Lower leg skin (tissue), 4 donors: ENCODE data around the gene SNX25. TPM values are rescaled to one million over a fixed set of nuclear protein-coding genes. Genes with fewer than 3 reads are reported as not detected.
"Not testable (repeated sequence)": the region's sequence is repeated elsewhere in the genome, so short reads cannot be mapped to it uniquely, and the experiment has no call there.

ENCODE experiments used
- DNase-seq, 2 donors: peaks; one replicate each; pipeline ENCODE4 v3.0.0-alpha.2; 2019; ENCODE audit warnings: low spot score in 2 of 2
- H3K4me3 ChIP-seq: fragments of 200-600 bp; sonication (generic); 2 replicates; pipeline ENCODE4 v1.5.1; 2017; ENCODE audit warnings: mild to moderate bottlenecking, low read depth; ENCODE audit not compliant: poor library complexity, severe bottlenecking
- CTCF ChIP-seq, 3 donors: fragments of 450-650 bp; IDR thresholded peaks; one replicate each; pipeline ENCODE4 v1.5.1; 2016; ENCODE audit warnings: antibody characterized with exemption in 3 of 3, mild to moderate bottlenecking in 3 of 3, moderate library complexity in 2 of 3
- POLR2A ChIP-seq, 2 donors: fragments of 450-650 bp; IDR thresholded peaks; one replicate each; pipeline ENCODE4 v1.6.1; 2016 to 2017; ENCODE audit warnings: antibody characterized with exemption in 2 of 2, mild to moderate bottlenecking in 1 of 2, moderate library complexity in 1 of 2
- WGBS, 2 donors: methylation state at CpG; one replicate each; pipeline ENCODE4 v1.1.5; 2018; 5-methylcytosine and 5-hydroxymethylcytosine counted together
- intact Hi-C: fragments of 100-400 bp; cut with DNase I; formaldehyde crosslinking; loops from one replicate; pipeline ENCODE4 v1.15.0; 2023; ENCODE audit warnings: low total_unique reads
- total RNA-seq, 4 donors: library from RNA; depleted of rRNA; stranded (reverse); fragments of >200 nt; gene quantifications; one replicate each; pipeline ENCODE4 v1.1.0, GENCODE V29; 2016

The SNX25 gene
- total RNA-seq, 4 donors from 2014 or later: 13.4 to 18.3 (median 15.6) TPM

DNA sequence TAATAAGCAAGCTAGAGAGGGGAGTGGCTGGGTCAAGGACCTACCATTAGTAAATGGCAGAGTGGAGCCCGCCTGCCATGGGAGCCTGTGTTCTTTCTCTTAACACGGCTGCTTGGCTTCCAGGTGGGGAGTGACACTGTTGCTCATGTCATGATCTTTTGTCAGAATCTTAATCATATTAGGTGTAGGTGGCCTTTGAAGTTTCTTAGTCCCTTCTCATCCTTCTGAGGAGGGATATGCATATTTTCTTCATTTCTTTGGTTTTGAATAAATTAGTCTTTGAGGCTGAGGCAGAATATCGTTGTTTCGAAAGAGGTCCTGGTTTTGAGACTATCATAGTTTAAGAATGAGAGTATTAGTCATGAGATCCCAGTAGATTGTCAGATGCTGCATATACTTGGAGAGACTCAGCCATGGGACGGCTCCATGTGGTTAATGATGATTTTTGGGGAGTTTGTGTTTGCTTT lies 28.9 kb downstream of the SNX25 start:
- 91 to 92% methylated on average over 5 of the region's 5 CpGs for WGBS, 2 donors
- TF ChIP-seq CTCF (IDR thresholded peaks at IDR 0.05): no peak
- TF ChIP-seq POLR2A (IDR thresholded peaks at IDR 0.05): no peak
- intact Hi-C loops: no loop called here

GRCh38 chr4:185238750-185239149 lies 29.4 kb downstream of the SNX25 start:
- 93 to 95% methylated on average over 4 of the region's 4 CpGs for WGBS, 2 donors
- intact Hi-C loops: no loop called here

More for the DNA sequence above, 28.9 kb downstream of the SNX25 start:
- no peak for DNase-seq
- no peak overlapping the region for H3K4me3 ChIP-seq

GRCh38 chr4:185240486-185240885 lies 31.1 kb downstream of the SNX25 start:
- H3K4me3 ChIP-seq, DNase-seq, intact Hi-C loops: not testable (repeated sequence)
- no CpG with 5 or more reads among the region's 32 CpGs for WGBS, 2 donors

More at GRCh38 chr4:185238750-185239149, 29.4 kb downstream of the SNX25 start:
- no peak overlapping the region for H3K4me3 ChIP-seq
- no peak for TF ChIP-seq POLR2A (IDR thresholded peaks at IDR 0.05)
- no peak for DNase-seq

DNA sequence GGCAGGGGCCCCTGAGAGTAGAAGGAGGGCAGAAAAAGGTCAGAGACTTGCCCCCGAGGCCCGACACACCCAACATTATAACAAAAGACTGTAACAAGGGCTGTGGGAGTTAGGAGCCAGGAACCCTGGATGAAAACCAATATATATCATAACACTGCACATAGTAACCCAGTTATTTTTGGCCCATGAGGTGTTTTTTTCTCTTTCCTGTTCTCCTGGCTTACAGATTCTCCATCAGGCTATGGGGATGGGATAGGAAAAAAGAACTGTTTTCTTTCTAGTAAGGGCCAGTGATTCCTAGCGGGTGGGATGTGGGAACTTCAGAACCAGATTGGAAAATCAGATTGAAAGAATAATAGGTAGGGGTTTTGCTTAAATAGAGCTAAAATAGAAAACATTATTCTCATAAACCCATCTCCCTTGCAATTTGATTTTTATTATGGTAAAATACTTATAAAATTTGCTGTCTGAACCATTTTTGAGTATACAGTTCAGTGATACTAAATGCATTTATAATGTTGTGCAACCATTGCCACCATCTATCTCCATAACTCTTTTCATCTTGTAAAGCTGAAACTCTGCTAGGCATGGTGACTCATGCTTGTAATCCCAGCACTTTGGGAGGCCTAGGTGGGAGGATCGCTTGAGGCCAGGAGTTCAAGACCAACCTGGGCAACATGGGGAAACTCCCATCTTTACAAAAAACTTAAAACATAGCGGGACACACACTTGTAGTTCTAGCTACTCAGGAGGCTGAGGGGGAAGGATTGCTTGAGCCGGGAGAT lies 33.5 kb downstream of the SNX25 start:
- no peak for DNase-seq
- no peak for TF ChIP-seq POLR2A (IDR thresholded peaks at IDR 0.05)
- TF ChIP-seq CTCF (IDR thresholded peaks at IDR 0.05): no peak
- intact Hi-C loops: no loop called here
- no peak overlapping the region for H3K4me3 ChIP-seq
- 78 to 84% methylated on average over 6 of the region's 6 CpGs for WGBS, 2 donors

DNA sequence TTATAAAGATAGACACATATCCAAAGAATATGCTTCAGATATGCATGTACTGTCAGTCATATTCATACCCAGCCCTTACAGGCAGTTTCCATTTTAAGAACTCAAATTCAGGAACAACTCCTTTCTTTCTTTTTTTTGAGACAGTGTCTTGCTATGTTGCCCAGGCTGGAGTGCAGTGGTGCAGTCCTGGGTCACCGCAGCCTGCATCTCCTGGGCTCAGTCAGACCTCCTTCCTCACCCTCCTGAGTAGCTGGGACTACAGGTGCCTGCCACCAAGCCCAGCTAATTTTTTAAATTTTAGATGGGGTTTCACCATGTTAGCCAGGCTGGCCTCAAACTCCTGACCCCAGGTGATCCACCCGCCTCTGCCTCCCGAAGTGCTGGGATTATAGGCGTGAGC lies 34.5 kb downstream of the SNX25 start:
- H3K4me3 ChIP-seq: no peak overlapping the region
- no peak for DNase-seq
- WGBS, 2 donors: 71 to 83% methylated on average over 4 of the region's 4 CpGs
- TF ChIP-seq CTCF (IDR thresholded peaks at IDR 0.05) (no peak), POLR2A (IDR thresholded peaks at IDR 0.05) (no peak)
- intact Hi-C loops: no loop called here

- WGBS, 2 donors: 27 to 47% methylated on average over 4 of the region's 4 CpGs
- peak in 1 of 2 donors; percentile 25 for DNase-seq
- no peak overlapping the region for H3K4me3 ChIP-seq
- intact Hi-C loops: no loop called here
- no peak for TF ChIP-seq POLR2A (IDR thresholded peaks at IDR 0.05)
- TF ChIP-seq CTCF (IDR thresholded peaks at IDR 0.05): no peak
Observed at GRCh38 chr4:185244763-185245162, 35.4 kb downstream of the SNX25 start.

DNA sequence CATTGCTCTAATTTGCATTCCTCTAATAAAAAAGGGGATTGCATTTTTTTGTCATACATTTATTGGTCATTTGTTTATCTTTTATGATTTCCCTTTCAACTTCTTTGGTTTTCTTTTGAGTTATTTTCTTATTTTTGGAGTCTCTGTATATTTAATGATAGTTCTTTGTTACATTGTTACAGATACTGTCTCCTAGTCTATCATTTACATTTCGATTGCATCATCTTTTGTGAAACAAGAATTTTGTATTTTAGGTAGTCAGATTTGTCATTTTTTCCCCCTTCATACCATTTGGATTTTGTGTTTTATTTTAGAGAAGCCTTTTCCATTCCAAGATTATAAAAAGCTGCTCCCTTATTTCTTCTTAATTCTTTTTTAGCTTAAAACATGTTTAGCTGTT lies 37.1 kb downstream of the SNX25 start:
- intact Hi-C loops: no loop called here
- TF ChIP-seq CTCF (IDR thresholded peaks at IDR 0.05): no peak
- TF ChIP-seq POLR2A (IDR thresholded peaks at IDR 0.05): no peak
- 78 to 88% methylated on average over 1 of the region's 1 CpG for WGBS, 2 donors
- DNase-seq: no peak
- H3K4me3 ChIP-seq: no peak overlapping the region
